SK-N-SH (cell line): ENCODE measurements around the gene SLC27A2. TPM values are rescaled to one million over a fixed set of nuclear protein-coding genes. Genes with fewer than 3 reads are reported as not detected.

Source experiments
- CTCF ChIA-PET: fragments of 300-600, 350-600 bp; formaldehyde crosslinking; extraction: SDS; loops from one replicate; lab custom pipeline; 2021; lab: Yijun Ruan, JAX
- POLR2A ChIA-PET: fragments of 350-600 bp; sonication (Branson Sonifier 250); formaldehyde crosslinking; extraction: SDS; loops from one replicate; lab custom pipeline; 2020; ENCODE audit warnings: antibody characterized with exemption, inconsistent platforms; lab: Yijun Ruan, JAX
- DNase-seq: peaks from one replicate; pipeline ENCODE4 v3.0.0; 2012
- H2AFZ ChIP-seq: fragments of 200-600 bp; sonication (generic); 2 replicates; pipeline ENCODE4 v1.8.1; 2016; ENCODE audit warnings: antibody characterized with exemption, mild to moderate bottlenecking, low read depth
- H3F3A ChIP-seq: fragments of 200-600 bp; sonication (generic); replicated peaks from 2 replicates; pipeline ENCODE3; 2016; ENCODE audit warnings: antibody characterized with exemption, mild to moderate bottlenecking; ENCODE audit not compliant: insufficient read depth
- H3K27ac ChIP-seq, 2 experiments: fragments of 200-500 bp in 1 of 2; fragments of 200-600 bp in 1 of 2; sonication (Bioruptor generic) in 1 of 2; sonication (generic), shearing (Covaris generic) in 1 of 2; 2 replicates each; pipeline versions ENCODE4 v1.5.1 to v1.6.1; 2014 to 2016; ENCODE audit warnings: low read depth in 2 of 2, inconsistent platforms in 1 of 2, low read length in 1 of 2, mild to moderate bottlenecking in 1 of 2, mixed read lengths in 1 of 2
- H3K27me3 ChIP-seq: fragments of 200-600 bp; sonication (generic), shearing (Covaris generic); 2 replicates; pipeline ENCODE4 v1.6.1; 2016; ENCODE audit warnings: mixed run types; ENCODE audit not compliant: insufficient read depth
- H3K36me3 ChIP-seq, 2 experiments: fragments of 200-500 bp in 1 of 2; fragments of 200-600 bp in 1 of 2; sonication (Bioruptor generic) in 1 of 2; sonication (generic) in 1 of 2; replicated peaks in 1 of 2; 2 replicates each; pipeline versions ENCODE3 to v1.5.1; 2014 to 2016; ENCODE audit warnings: low read length in 1 of 2, mild to moderate bottlenecking in 1 of 2; ENCODE audit not compliant: insufficient read depth in 2 of 2, control insufficient read depth in 1 of 2
- H3K4me1 ChIP-seq, 2 experiments: fragments of 200-500 bp in 1 of 2; fragments of 200-600 bp in 1 of 2; sonication (Bioruptor generic) in 1 of 2; sonication (generic), shearing (Covaris generic) in 1 of 2; 2 replicates each; pipeline versions ENCODE4 v1.5.1 to v1.6.1; 2014 to 2016; ENCODE audit warnings: low read depth in 1 of 2, low read length in 1 of 2, mixed run types in 1 of 2; ENCODE audit not compliant: insufficient read depth in 2 of 2, control insufficient read depth in 1 of 2
- H3K4me2 ChIP-seq: fragments of 200-600 bp; sonication (generic), shearing (Covaris generic); 2 replicates; pipeline ENCODE4 v1.6.1; 2017; ENCODE audit warnings: mixed run types
- H3K4me3 ChIP-seq, 2 experiments: fragments of 200-500 bp in 1 of 2; fragments of 200-600 bp in 1 of 2; sonication (Bioruptor generic) in 1 of 2; sonication (generic), shearing (Covaris generic) in 1 of 2; 2 replicates each; pipeline versions ENCODE4 v1.5.1 to v1.8.1; 2014 to 2016; ENCODE audit warnings: low read depth in 2 of 2, inconsistent platforms in 1 of 2, low read length in 1 of 2, mild to moderate bottlenecking in 1 of 2, mixed read lengths in 1 of 2, moderate library complexity in 1 of 2
- H3K79me2 ChIP-seq: fragments of 200-600 bp; sonication (generic); 2 replicates; pipeline ENCODE4 v1.8.1; 2017; ENCODE audit warnings: mild to moderate bottlenecking; ENCODE audit not compliant: insufficient read depth
- H3K9ac ChIP-seq: fragments of 200-600 bp; sonication (generic); 2 replicates; pipeline ENCODE4 v1.6.1; 2017; ENCODE audit warnings: mixed run types
- H3K9me2 ChIP-seq: fragments of 200-600 bp; sonication (generic); 2 replicates; pipeline ENCODE4 v1.6.1; 2017; ENCODE audit warnings: mixed run types
- H3K9me3 ChIP-seq: fragments of 200-600 bp; sonication (generic); 2 replicates; pipeline ENCODE4 v1.6.1; 2017; ENCODE audit warnings: mixed run types, mild to moderate bottlenecking, moderate library complexity
- H4K20me1 ChIP-seq: fragments of 200-600 bp; sonication (generic); 2 replicates; pipeline ENCODE4 v1.6.1; 2017; ENCODE audit warnings: mild to moderate bottlenecking, mixed run types; ENCODE audit not compliant: insufficient read depth
- CHD2 ChIP-seq: fragments of 150-350 bp; IDR thresholded peaks from 2 replicates; pipeline ENCODE4 v1.6.1; 2018; ENCODE audit warnings: low read length; ENCODE audit not compliant: partially characterized antibody
- CTCF ChIP-seq: fragments of 200-600 bp; sonication (generic); IDR thresholded peaks from 2 replicates; pipeline ENCODE4 v1.6.1; 2017; ENCODE audit warnings: antibody characterized with exemption, mild to moderate bottlenecking, moderate library complexity
- EP300 ChIP-seq, 2 experiments: IDR thresholded peaks; 2 replicates each; pipeline versions ENCODE4 v1.4.0 to v1.6.1; 2012; ENCODE audit warnings: borderline replicate concordance in 1 of 2, low read depth in 1 of 2, low read length in 1 of 2
- EZH2phosphoT487 ChIP-seq: fragments of 200-600 bp; sonication (generic); IDR thresholded peaks from 2 replicates; pipeline ENCODE4 v1.6.1; 2017; ENCODE audit warnings: low read depth, mixed run types, mild to moderate bottlenecking, antibody characterized with exemption, moderate library complexity, borderline replicate concordance
- GATA2 ChIP-seq: sonication (generic); formaldehyde crosslinking; IDR thresholded peaks from 2 replicates; pipeline ENCODE4 v1.5.0; 2020; ENCODE audit warnings: mild to moderate bottlenecking, missing genetic modification reagents
- JUND ChIP-seq: IDR thresholded peaks from 2 replicates; pipeline ENCODE4 v1.4.0; 2012
- MAX ChIP-seq: IDR thresholded peaks from 2 replicates; pipeline ENCODE4 v1.4.0; 2012; ENCODE audit warnings: low read depth
- MEF2A ChIP-seq: IDR thresholded peaks from 2 replicates; pipeline ENCODE4 v1.4.0; 2012; ENCODE audit warnings: low read depth, borderline replicate concordance
- NFIC ChIP-seq: IDR thresholded peaks from 2 replicates; pipeline ENCODE4 v1.4.0; 2012; ENCODE audit warnings: borderline replicate concordance
- POLR2AphosphoS5 ChIP-seq: IDR thresholded peaks from 2 replicates; pipeline ENCODE4 v1.6.1; 2012; ENCODE audit warnings: low read depth, low read length
- RCOR1 ChIP-seq: fragments of 150-350 bp; IDR thresholded peaks from 2 replicates; pipeline ENCODE4 v1.6.1; 2017; ENCODE audit warnings: antibody characterized with exemption, low read length
- RXRA ChIP-seq: IDR thresholded peaks from 2 replicates; pipeline ENCODE4 v1.4.0; 2012; ENCODE audit warnings: low read depth, mild to moderate bottlenecking, borderline replicate concordance
- SIN3A ChIP-seq: IDR thresholded peaks from 2 replicates; pipeline ENCODE4 v1.6.1; 2012; ENCODE audit warnings: low read depth, mild to moderate bottlenecking, low read length, moderate library complexity, borderline replicate concordance
- SMC3 ChIP-seq: IDR thresholded peaks from 2 replicates; pipeline ENCODE4 v1.6.1; 2012; ENCODE audit warnings: low read depth, low read length, improper control_type of control experiment
- TAF1 ChIP-seq: IDR thresholded peaks from 2 replicates; pipeline ENCODE4 v1.6.1; 2012; ENCODE audit warnings: low read depth, mild to moderate bottlenecking, low read length, moderate library complexity, borderline replicate concordance
- TCF12 ChIP-seq: IDR thresholded peaks from 2 replicates; pipeline ENCODE4 v1.4.0; 2012
- TEAD4 ChIP-seq: IDR thresholded peaks from 2 replicates; pipeline ENCODE4 v1.4.0; 2012; ENCODE audit warnings: mild to moderate bottlenecking, borderline replicate concordance; ENCODE audit not compliant: insufficient read depth
- YY1 ChIP-seq: IDR thresholded peaks from 2 replicates; pipeline ENCODE4 v1.4.0; 2012; ENCODE audit warnings: low read depth, mild to moderate bottlenecking
- WGBS: methylation state at CpG from one replicate; pipeline ENCODE4 v1.1.6; 2017; ENCODE audit warnings: low lambda C conversion rate; 5-methylcytosine and 5-hydroxymethylcytosine counted together
- polyA plus RNA-seq, 3 experiments: library from polyadenylated mRNA; depleted of rRNA; stranded (reverse); fragments of >200 nt; gene quantifications; 2 replicates each; pipeline ENCODE4 v1.2.3, GENCODE V29; 2012
- TF ChIP-seq, protein P1 (sequence below): IDR thresholded peaks from 2 replicates; pipeline ENCODE4; 2012
- TF ChIP-seq, protein P2 (sequence below): fragments of 150-350 bp; IDR thresholded peaks from 2 replicates; pipeline ENCODE4 v1.6.1; 2016; ENCODE audit warnings: mild to moderate bottlenecking, low read depth, low read length

The SLC27A2 gene
- polyA plus RNA-seq, 1 of the 3 experiments (the other 2 are of a cell fraction): 0.49 TPM

GRCh38 chr15:50210462-50211157 is 28.6 kb downstream of the SLC27A2 start:
- Histone ChIP-seq H3K9me3 (no peaks in the 10 kb centered on the region), H3K4me3 (no peak overlapping the region), H3F3A (no peaks in the 10 kb centered on the region), H2AFZ (no peak overlapping the region), H3K4me2 (no peak overlapping the region), H3K9me2 (no peaks in the 10 kb centered on the region), H3K9ac (no peak overlapping the region), H3K36me3 (no peaks in the 10 kb centered on the region), H3K4me1 (no peaks in the 10 kb centered on the region; a peak in 1 of 4 replicates), H4K20me1 (no peaks in the 10 kb centered on the region), H3K27ac (no peak overlapping the region), H3K79me2 (no peaks in the 10 kb centered on the region), H3K27me3 (no peaks in the 10 kb centered on the region)
- POLR2A ChIA-PET: no interaction called here
- TF ChIP-seq EZH2phosphoT487: no peak
- TF ChIP-seq, protein P1, sequence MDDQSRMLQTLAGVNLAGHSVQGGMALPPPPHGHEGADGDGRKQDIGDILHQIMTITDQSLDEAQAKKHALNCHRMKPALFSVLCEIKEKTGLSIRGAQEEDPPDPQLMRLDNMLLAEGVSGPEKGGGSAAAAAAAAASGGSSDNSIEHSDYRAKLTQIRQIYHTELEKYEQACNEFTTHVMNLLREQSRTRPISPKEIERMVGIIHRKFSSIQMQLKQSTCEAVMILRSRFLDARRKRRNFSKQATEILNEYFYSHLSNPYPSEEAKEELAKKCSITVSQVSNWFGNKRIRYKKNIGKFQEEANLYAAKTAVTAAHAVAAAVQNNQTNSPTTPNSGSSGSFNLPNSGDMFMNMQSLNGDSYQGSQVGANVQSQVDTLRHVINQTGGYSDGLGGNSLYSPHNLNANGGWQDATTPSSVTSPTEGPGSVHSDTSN: no peak
- TF ChIP-seq SMC3: no peak
- TF ChIP-seq GATA2 (CRISPR knock-in tag): no peak
- TF ChIP-seq JUND: no peak
- TF ChIP-seq, protein P2, sequence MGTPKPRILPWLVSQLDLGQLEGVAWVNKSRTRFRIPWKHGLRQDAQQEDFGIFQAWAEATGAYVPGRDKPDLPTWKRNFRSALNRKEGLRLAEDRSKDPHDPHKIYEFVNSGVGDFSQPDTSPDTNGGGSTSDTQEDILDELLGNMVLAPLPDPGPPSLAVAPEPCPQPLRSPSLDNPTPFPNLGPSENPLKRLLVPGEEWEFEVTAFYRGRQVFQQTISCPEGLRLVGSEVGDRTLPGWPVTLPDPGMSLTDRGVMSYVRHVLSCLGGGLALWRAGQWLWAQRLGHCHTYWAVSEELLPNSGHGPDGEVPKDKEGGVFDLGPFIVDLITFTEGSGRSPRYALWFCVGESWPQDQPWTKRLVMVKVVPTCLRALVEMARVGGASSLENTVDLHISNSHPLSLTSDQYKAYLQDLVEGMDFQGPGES: no peak
- TF ChIP-seq MEF2A: no peak
- no peak for TF ChIP-seq TAF1
- no peak for TF ChIP-seq POLR2AphosphoS5
- no peak for TF ChIP-seq EP300 (IDR thresholded peaks at IDR 0.05; ENCODE audit: borderline replicate concordance in 1 of 2, low read depth in 1 of 2, low read length in 1 of 2)
- no peak for TF ChIP-seq CHD2
- TF ChIP-seq NFIC: no peak
- no peak for TF ChIP-seq TEAD4
- no peak for DNase-seq
- WGBS: 71% methylated on average over 8 of the region's 8 CpGs
- CTCF ChIA-PET: no interaction called here

DNA sequence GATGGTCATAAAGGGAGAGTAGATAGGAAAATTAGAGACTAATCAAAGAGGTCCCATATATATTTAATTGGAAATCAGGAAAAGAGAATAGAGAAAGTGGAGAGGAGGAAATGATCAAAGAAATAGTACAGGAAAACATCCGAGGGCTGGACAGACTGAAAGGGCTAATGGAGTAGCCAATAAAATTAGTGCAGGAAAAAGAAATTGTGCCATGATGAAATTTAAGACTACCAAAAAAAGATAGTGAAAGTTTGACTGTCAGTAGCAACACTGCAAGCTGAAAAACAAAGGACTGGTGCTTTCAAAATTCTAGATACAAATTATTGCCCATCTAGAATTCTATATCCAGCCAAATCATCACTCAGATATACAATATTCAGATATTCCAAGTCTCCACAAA is 36.3 kb downstream of the SLC27A2 start:
- Histone ChIP-seq H3K27me3 (no peaks in the 10 kb centered on the region), H3K9me3 (no peaks in the 10 kb centered on the region), H3K4me1 (no peaks in the 10 kb centered on the region), H3K27ac (no peak overlapping the region), H3K4me3 (no peak overlapping the region), H3F3A (no peaks in the 10 kb centered on the region), H2AFZ (no peak overlapping the region; the same call in 1 of the 2 replicates), H3K79me2 (no peaks in the 10 kb centered on the region), H4K20me1 (no peaks in the 10 kb centered on the region), H3K4me2 (no peak overlapping the region), H3K36me3 (no peaks in the 10 kb centered on the region), H3K9ac (no peak overlapping the region), H3K9me2 (no peaks in the 10 kb centered on the region)
- ChIA-PET POLR2A (no interaction called here), CTCF (no interaction called here)
- 38% methylated on average over 1 of the region's 1 CpG for WGBS
- no peak for DNase-seq
- no peak for TF ChIP-seq TCF12
- TF ChIP-seq TEAD4: no peak
- no peak for TF ChIP-seq YY1
- TF ChIP-seq EZH2phosphoT487: no peak
- no peak for TF ChIP-seq EP300 (IDR thresholded peaks at IDR 0.05; ENCODE audit: borderline replicate concordance in 1 of 2, low read depth in 1 of 2, low read length in 1 of 2)
- no peak for TF ChIP-seq RCOR1
- no peak for TF ChIP-seq SIN3A
- no peak for TF ChIP-seq POLR2AphosphoS5
- no peak for TF ChIP-seq CTCF
- TF ChIP-seq, protein P1: no peak
- no peak for TF ChIP-seq MAX
- no peak for TF ChIP-seq RXRA
- no peak for TF ChIP-seq CHD2
- TF ChIP-seq, protein P2: no peak
